ENCODE results near the gene GALNT10. TPM values are rescaled to one million over a fixed set of nuclear protein-coding genes. Genes with fewer than 3 reads are reported as not detected.

Gene GALNT10
- total RNA-seq, 1 donor from 2014 or later, result 96.1 TPM

GRCh38 chr5:154371687-154372086, 181.2 kb downstream of the GALNT10 start:
- no peaks in the 10 kb centered on the region for H3K9me3 ChIP-seq (ENCODE audit: insufficient read depth, low read depth, low read length)
- Mint-ChIP-seq H3K27ac (ENCODE audit: unreplicated experiment) (no peak overlapping the region), H3K27me3 (ENCODE audit: low read depth, unreplicated experiment) (no peaks in the 10 kb centered on the region), H3K4me1 (ENCODE audit: low read depth, unreplicated experiment) (peaks cover 53% of the 10 kb centered on the region), H3K9me3 (ENCODE audit: unreplicated experiment) (no peaks in the 10 kb centered on the region), H3K36me3 (ENCODE audit: low read depth, unreplicated experiment) (peaks cover 18% of the 10 kb centered on the region), H3K4me3 (ENCODE audit: unreplicated experiment) (no peak overlapping the region)
- H3K4me3 ChIP-seq (ENCODE audit: insufficient read depth, low read depth, low read length), result no peak overlapping the region
- H4K20me1 ChIP-seq (ENCODE audit: insufficient read depth, low read length), result no peaks in the 10 kb centered on the region
- H3K4me1 ChIP-seq (ENCODE audit: insufficient read depth, low read length), result peaks cover 50% of the 10 kb centered on the region
- peak overlapping the region; percentile 0 for H3K4me2 ChIP-seq (ENCODE audit: low read length)
- H2AFZ ChIP-seq (ENCODE audit: low read depth, low read length), result no peak overlapping the region
- no peaks in the 10 kb centered on the region for H3K27me3 ChIP-seq (ENCODE audit: insufficient read depth, low read length)
- FAIRE-seq, result peak; percentile 41
- H3K9ac ChIP-seq (ENCODE audit: low read length), result no peak overlapping the region
- H3K27ac ChIP-seq (ENCODE audit: low read depth, low read length), result no peak overlapping the region
- H3K79me2 ChIP-seq (ENCODE audit: insufficient read depth, low read length), result no peaks in the 10 kb centered on the region
- TF ChIP-seq EZH2 (IDR thresholded peaks at IDR 0.05; ENCODE audit: insufficient read depth, low read length) (no peak), CTCF (IDR thresholded peaks at IDR 0.05; ENCODE audit: insufficient read depth, low read depth, low read length) (no peak)
- DNase-seq (ENCODE audit: low read depth), result peak; percentile 87
- H3K36me3 ChIP-seq (ENCODE audit: insufficient read depth, low read length), result peaks cover 14% of the 10 kb centered on the region

GRCh38 chr5:154372661-154373060, 182.1 kb downstream of the GALNT10 start:
- Histone ChIP-seq H3K79me2 (ENCODE audit: insufficient read depth, low read length) (no peaks in the 10 kb centered on the region), H4K20me1 (ENCODE audit: insufficient read depth, low read length) (no peaks in the 10 kb centered on the region), H3K4me2 (ENCODE audit: low read length) (no peak overlapping the region), H3K36me3 (ENCODE audit: insufficient read depth, low read length) (peaks cover 20% of the 10 kb centered on the region), H3K27ac (ENCODE audit: low read depth, low read length) (no peak overlapping the region), H3K4me1 (ENCODE audit: insufficient read depth, low read length) (peaks cover 42% of the 10 kb centered on the region), H3K4me3 (ENCODE audit: insufficient read depth, low read depth, low read length) (no peak overlapping the region), H3K27me3 (ENCODE audit: insufficient read depth, low read length) (no peaks in the 10 kb centered on the region), H3K9me3 (ENCODE audit: insufficient read depth, low read depth, low read length) (no peaks in the 10 kb centered on the region), H2AFZ (ENCODE audit: low read depth, low read length) (no peak overlapping the region), H3K9ac (ENCODE audit: low read length) (no peak overlapping the region)
- Mint-ChIP-seq H3K36me3 (ENCODE audit: low read depth, unreplicated experiment) (peaks cover 28% of the 10 kb centered on the region), H3K4me1 (ENCODE audit: low read depth, unreplicated experiment) (peaks cover 44% of the 10 kb centered on the region), H3K9me3 (ENCODE audit: unreplicated experiment) (no peaks in the 10 kb centered on the region), H3K4me3 (ENCODE audit: unreplicated experiment) (no peak overlapping the region), H3K27ac (ENCODE audit: unreplicated experiment) (no peak overlapping the region), H3K27me3 (ENCODE audit: low read depth, unreplicated experiment) (no peaks in the 10 kb centered on the region)
- no peak for TF ChIP-seq EZH2 (IDR thresholded peaks at IDR 0.05; ENCODE audit: insufficient read depth, low read length)
- no peak for TF ChIP-seq CTCF (IDR thresholded peaks at IDR 0.05; ENCODE audit: insufficient read depth, low read depth, low read length)
- FAIRE-seq (no peak), DNase-seq (ENCODE audit: low read depth) (no peak)

GRCh38 chr5:154373326-154373725, 182.8 kb downstream of the GALNT10 start:
- FAIRE-seq, result no peak
- H3K4me3 Mint-ChIP-seq (ENCODE audit: unreplicated experiment), result no peak overlapping the region

More at GRCh38 chr5:154373326-154373725, 182.8 kb downstream of the GALNT10 start:
- Histone ChIP-seq H3K4me2 (ENCODE audit: low read length) (no peak overlapping the region), H3K79me2 (ENCODE audit: insufficient read depth, low read length) (no peaks in the 10 kb centered on the region), H3K9me3 (ENCODE audit: insufficient read depth, low read depth, low read length) (no peaks in the 10 kb centered on the region), H4K20me1 (ENCODE audit: insufficient read depth, low read length) (no peaks in the 10 kb centered on the region), H3K27ac (ENCODE audit: low read depth, low read length) (no peak overlapping the region), H3K36me3 (ENCODE audit: insufficient read depth, low read length) (peaks cover 24% of the 10 kb centered on the region), H2AFZ (ENCODE audit: low read depth, low read length) (no peak overlapping the region), H3K4me1 (ENCODE audit: insufficient read depth, low read length) (peaks cover 37% of the 10 kb centered on the region), H3K4me3 (ENCODE audit: insufficient read depth, low read depth, low read length) (no peak overlapping the region), H3K27me3 (ENCODE audit: insufficient read depth, low read length) (no peaks in the 10 kb centered on the region), H3K9ac (ENCODE audit: low read length) (no peak overlapping the region)
- Mint-ChIP-seq H3K27me3 (ENCODE audit: low read depth, unreplicated experiment) (no peaks in the 10 kb centered on the region), H3K27ac (ENCODE audit: unreplicated experiment) (no peak overlapping the region), H3K4me1 (ENCODE audit: low read depth, unreplicated experiment) (peaks cover 38% of the 10 kb centered on the region), H3K9me3 (ENCODE audit: unreplicated experiment) (no peaks in the 10 kb centered on the region), H3K36me3 (ENCODE audit: low read depth, unreplicated experiment) (peaks cover 31% of the 10 kb centered on the region)
- DNase-seq (ENCODE audit: low read depth), result no peak
- TF ChIP-seq EZH2 (IDR thresholded peaks at IDR 0.05; ENCODE audit: insufficient read depth, low read length) (no peak), CTCF (IDR thresholded peaks at IDR 0.05; ENCODE audit: insufficient read depth, low read depth, low read length) (no peak)
